HEK293 (cell line): ENCODE results near the gene ZMYM4.

Experiments used
- CTCF ChIA-PET: fragments of 350-600 bp; formaldehyde crosslinking; extraction: SDS; loops from one replicate; lab custom pipeline; 2021; ENCODE audit warnings: antibody characterized with exemption; lab: Yijun Ruan, JAX
- POLR2A ChIA-PET: fragments of 300-600 bp; formaldehyde crosslinking; extraction: SDS; loops from one replicate; lab custom pipeline; 2020; ENCODE audit warnings: antibody characterized with exemption, inconsistent platforms; lab: Yijun Ruan, JAX
- H3K27ac ChIP-seq: fragments of 200-500 bp; sonication (Bioruptor generic); 2 replicates; pipeline ENCODE4 v1.5.1; 2014; ENCODE audit warnings: low read depth, low read length, control low read depth, inconsistent platforms; ENCODE audit errors: extremely low read depth
- H3K36me3 ChIP-seq, 2 experiments: fragments of 200-500 bp in 1 of 2; sonication (Bioruptor generic) in 1 of 2; 1 replicate in 1 of 2; 2 replicates in 1 of 2; pipeline ENCODE4 v1.5.1; 2014 to 2017; ENCODE audit warnings: inconsistent platforms in 2 of 2, low read length in 2 of 2; ENCODE audit not compliant: control insufficient read depth in 2 of 2, insufficient read depth in 1 of 2
- H3K4me1 ChIP-seq: fragments of 200-500 bp; sonication (Bioruptor generic); 2 replicates; pipeline ENCODE4 v1.5.1; 2014; ENCODE audit warnings: mild to moderate bottlenecking, low read length, inconsistent platforms; ENCODE audit not compliant: control insufficient read depth, insufficient read depth
- H3K4me3 ChIP-seq: 2 replicates; pipeline ENCODE4 v1.5.1; 2011; ENCODE audit warnings: low read depth, mild to moderate bottlenecking, control low read depth, low read length, moderate library complexity
- H3K9me3 ChIP-seq: fragments of 200-500 bp; sonication (Bioruptor generic); 2 replicates; pipeline ENCODE4 v1.5.1; 2014; ENCODE audit warnings: low read depth, low read length, inconsistent platforms; ENCODE audit not compliant: control insufficient read depth, insufficient read depth
- ATF2 ChIP-seq: fragments of 450-650 bp; formaldehyde crosslinking; IDR thresholded peaks from 2 replicates; pipeline ENCODE4 v1.5.1; 2016; ENCODE audit warnings: missing biosample characterization, missing genetic modification characterization, low read depth
- BCL11B ChIP-seq: fragments of 450-650 bp; formaldehyde crosslinking; IDR thresholded peaks from 2 replicates; pipeline ENCODE4 v1.5.1; 2016; ENCODE audit warnings: low read depth, missing biosample characterization, missing genetic modification characterization
- HOXD13 ChIP-seq: sonication (generic); formaldehyde crosslinking; IDR thresholded peaks from 2 replicates; pipeline ENCODE4 v1.8.0; 2022; ENCODE audit warnings: missing genetic modification reagents, borderline replicate concordance
- KLF10 ChIP-seq: fragments of 450-650 bp; IDR thresholded peaks from 2 replicates; pipeline ENCODE4 v1.5.1; 2018; ENCODE audit warnings: missing biosample characterization, mild to moderate bottlenecking, missing genetic modification characterization
- KLF8 ChIP-seq: fragments of 450-650 bp; formaldehyde crosslinking; IDR thresholded peaks from 2 replicates; pipeline ENCODE4 v1.5.1; 2016; ENCODE audit warnings: missing biosample characterization, missing genetic modification characterization
- PRDM4 ChIP-seq: fragments of 450-650 bp; formaldehyde crosslinking; IDR thresholded peaks from 2 replicates; pipeline ENCODE4 v1.5.1; 2017; ENCODE audit warnings: missing biosample characterization, missing genetic modification characterization
- RBAK ChIP-seq: fragments of 450-650 bp; formaldehyde crosslinking; IDR thresholded peaks from 2 replicates; pipeline ENCODE4 v1.5.1; 2016; ENCODE audit warnings: missing biosample characterization, missing genetic modification characterization
- SALL2 ChIP-seq: fragments of 450-650 bp; formaldehyde crosslinking; IDR thresholded peaks from 2 replicates; pipeline ENCODE4 v1.5.0; 2017; ENCODE audit warnings: missing biosample characterization, mild to moderate bottlenecking, missing genetic modification characterization, borderline replicate concordance
- TSHZ1 ChIP-seq: fragments of 450-650 bp; formaldehyde crosslinking; IDR thresholded peaks from 2 replicates; pipeline ENCODE4 v1.5.1; 2016; ENCODE audit warnings: missing biosample characterization, missing genetic modification characterization, borderline replicate concordance
- ZBTB1 ChIP-seq: fragments of 450-650 bp; formaldehyde crosslinking; IDR thresholded peaks from 2 replicates; pipeline ENCODE4 v1.5.1; 2016; ENCODE audit warnings: missing biosample characterization, missing genetic modification characterization
- ZEB2 ChIP-seq: fragments of 450-650 bp; formaldehyde crosslinking; IDR thresholded peaks from 2 replicates; pipeline ENCODE4 v1.5.1; 2016; ENCODE audit warnings: missing biosample characterization, missing genetic modification characterization
- ZNF114 ChIP-seq: fragments of 450-650 bp; formaldehyde crosslinking; IDR thresholded peaks from 2 replicates; pipeline ENCODE4 v1.5.0; 2017; ENCODE audit warnings: missing biosample characterization, missing genetic modification characterization
- ZNF140 ChIP-seq: fragments of 450-650 bp; formaldehyde crosslinking; IDR thresholded peaks from 2 replicates; pipeline ENCODE4 v1.5.1; 2016; ENCODE audit warnings: missing biosample characterization, missing genetic modification characterization
- ZNF174 ChIP-seq: fragments of 450-650 bp; formaldehyde crosslinking; IDR thresholded peaks from 2 replicates; pipeline ENCODE4 v1.5.0; 2017; ENCODE audit warnings: missing biosample characterization, mild to moderate bottlenecking, missing genetic modification characterization
- ZNF239 ChIP-seq: fragments of 450-650 bp; formaldehyde crosslinking; IDR thresholded peaks from 2 replicates; pipeline ENCODE4 v1.5.1; 2016; ENCODE audit warnings: missing biosample characterization, missing genetic modification characterization
- ZNF24 ChIP-seq: fragments of 450-650 bp; formaldehyde crosslinking; IDR thresholded peaks from 2 replicates; pipeline ENCODE4 v1.5.1; 2016; ENCODE audit warnings: missing biosample characterization, missing genetic modification characterization
- ZNF292 ChIP-seq: fragments of 450-650 bp; formaldehyde crosslinking; IDR thresholded peaks from 2 replicates; pipeline ENCODE4 v1.5.1; 2016; ENCODE audit warnings: low read depth, missing biosample characterization, missing genetic modification characterization, borderline replicate concordance
- ZNF302 ChIP-seq: fragments of 450-650 bp; formaldehyde crosslinking; IDR thresholded peaks from 2 replicates; pipeline ENCODE4 v1.5.1; 2016; ENCODE audit warnings: missing biosample characterization, missing genetic modification characterization, low read depth
- ZNF394 ChIP-seq: fragments of 450-650 bp; formaldehyde crosslinking; IDR thresholded peaks from 2 replicates; pipeline ENCODE4 v1.5.1; 2016; ENCODE audit warnings: missing biosample characterization, missing genetic modification characterization, mild to moderate bottlenecking, moderate library complexity, borderline replicate concordance
- ZNF514 ChIP-seq: fragments of 450-650 bp; formaldehyde crosslinking; IDR thresholded peaks from 2 replicates; pipeline ENCODE4 v1.5.1; 2016; ENCODE audit warnings: missing biosample characterization, missing genetic modification characterization
- ZNF521 ChIP-seq: fragments of 450-650 bp; formaldehyde crosslinking; IDR thresholded peaks from 2 replicates; pipeline ENCODE4 v1.5.1; 2017; ENCODE audit warnings: missing biosample characterization, mild to moderate bottlenecking, missing genetic modification characterization
- ZNF529 ChIP-seq: fragments of 450-650 bp; formaldehyde crosslinking; IDR thresholded peaks from 2 replicates; pipeline ENCODE4 v1.5.1; 2017; ENCODE audit warnings: missing genetic modification characterization, missing biosample characterization; ENCODE audit not compliant: insufficient replicate concordance
- ZNF544 ChIP-seq: fragments of 450-650 bp; formaldehyde crosslinking; IDR thresholded peaks from 2 replicates; pipeline ENCODE4 v1.5.0; 2017; ENCODE audit warnings: missing biosample characterization, missing genetic modification characterization
- ZNF548 ChIP-seq: fragments of 450-650 bp; formaldehyde crosslinking; IDR thresholded peaks from 2 replicates; pipeline ENCODE4 v1.5.1; 2016; ENCODE audit warnings: missing biosample characterization, missing genetic modification characterization
- ZNF571 ChIP-seq: fragments of 450-650 bp; formaldehyde crosslinking; IDR thresholded peaks from 2 replicates; pipeline ENCODE4 v1.5.0; 2017; ENCODE audit warnings: missing biosample characterization, missing genetic modification characterization
- ZNF596 ChIP-seq: fragments of 450-650 bp; IDR thresholded peaks from 2 replicates; pipeline ENCODE4 v1.5.0; 2018; ENCODE audit warnings: missing biosample characterization, mild to moderate bottlenecking, missing genetic modification characterization, moderate library complexity
- ZNF654 ChIP-seq: fragments of 450-650 bp; formaldehyde crosslinking; IDR thresholded peaks from 2 replicates; pipeline ENCODE4 v1.5.1; 2016; ENCODE audit warnings: low read depth, missing biosample characterization, missing genetic modification characterization
- ZNF677 ChIP-seq: fragments of 450-650 bp; IDR thresholded peaks from 2 replicates; pipeline ENCODE4 v1.5.0; 2018; ENCODE audit warnings: missing biosample characterization, mild to moderate bottlenecking, missing genetic modification characterization, moderate library complexity
- ZNF707 ChIP-seq: fragments of 450-650 bp; formaldehyde crosslinking; IDR thresholded peaks from 2 replicates; pipeline ENCODE4 v1.5.1; 2016; ENCODE audit warnings: missing biosample characterization, missing genetic modification characterization
- ZNF792 ChIP-seq: fragments of 450-650 bp; formaldehyde crosslinking; IDR thresholded peaks from 2 replicates; pipeline ENCODE4 v1.5.1; 2016; ENCODE audit warnings: missing biosample characterization, missing genetic modification characterization

The ZMYM4 gene

GRCh38 chr1:35398739-35399138, 130.2 kb downstream of the ZMYM4 start (continued):
- TF ChIP-seq ZNF521 (tag by site-specific recombination) (no peak), ZNF114 (tag by site-specific recombination) (no peak), KLF10 (tag by site-specific recombination) (no peak), ZNF140 (no peak), ZNF24 (tag by site-specific recombination) (no peak), ZNF514 (tag by site-specific recombination) (no peak), ZNF596 (tag by site-specific recombination) (no peak)

- Histone ChIP-seq H3K4me3 (no peak overlapping the region), H3K36me3 (peaks cover 62 to 92% of the 10 kb centered on the region in 2 experiments), H3K27ac (no peak overlapping the region), H3K9me3 (no peaks in the 10 kb centered on the region), H3K4me1 (peaks cover 4% of the 10 kb centered on the region; the same call in 1 of the 2 replicates)
- ChIA-PET POLR2A (no interaction called here), CTCF (no interaction called here)
- TF ChIP-seq PRDM4 (tag by site-specific recombination) (no peak), ZNF394 (tag by site-specific recombination) (no peak), KLF8 (tag by site-specific recombination) (no peak), ZNF707 (tag by site-specific recombination) (no peak), ZNF792 (tag by site-specific recombination) (no peak), HOXD13 (CRISPR knock-in tag) (no peak), ZNF571 (tag by site-specific recombination) (no peak), ZNF514 (tag by site-specific recombination) (no peak), ZNF544 (no peak), ZNF302 (tag by site-specific recombination) (no peak), ATF2 (tag by site-specific recombination) (no peak), ZNF654 (tag by site-specific recombination) (no peak), RBAK (no peak), ZNF292 (no peak), ZEB2 (tag by site-specific recombination) (no peak), ZNF239 (tag by site-specific recombination) (no peak), ZBTB1 (no peak)
Observed at GRCh38 chr1:35401049-35401448, 132.5 kb downstream of the ZMYM4 start.

DNA sequence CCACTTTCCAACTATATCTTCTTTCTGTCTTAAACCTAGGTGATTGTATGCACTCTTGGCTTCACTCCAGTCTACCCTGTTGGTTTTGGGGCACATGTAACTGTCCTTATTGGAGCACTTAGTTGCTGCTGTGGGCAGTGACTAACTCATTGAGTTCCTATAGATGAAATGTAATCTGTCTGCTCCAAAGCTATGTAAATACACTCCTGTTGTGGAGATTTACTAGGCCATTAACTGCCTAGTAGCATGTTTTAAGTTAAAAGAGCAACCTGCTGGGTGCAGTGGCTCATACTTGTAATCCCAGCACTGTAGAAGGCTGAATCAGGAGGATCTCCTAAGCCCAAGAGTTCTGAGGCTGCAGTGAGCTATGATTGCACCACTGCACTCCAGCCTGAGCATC, 137.6 kb downstream of the ZMYM4 start:
- Histone ChIP-seq H3K27ac (no peak overlapping the region), H3K4me1 (peaks cover 8% of the 10 kb centered on the region; the same call in 1 of the 2 replicates), H3K4me3 (no peak overlapping the region), H3K36me3 (peaks cover 51 to 90% of the 10 kb centered on the region in 2 experiments), H3K9me3 (no peaks in the 10 kb centered on the region)
- ChIA-PET CTCF (interaction anchor here (0.6 kb wide), 1 partner anchor 138 kb away, joined by 3 read pairs; no protein-coding TSS in a partner anchor), POLR2A (no interaction called here)
- TF ChIP-seq ZNF529 (tag by site-specific recombination) (no peak), ZNF677 (tag by site-specific recombination) (no peak), BCL11B (tag by site-specific recombination) (no peak), ZNF174 (tag by site-specific recombination) (no peak), SALL2 (tag by site-specific recombination) (no peak), ZNF548 (no peak), TSHZ1 (tag by site-specific recombination) (no peak), ZNF792 (tag by site-specific recombination) (no peak)
